ENCODE results near the gene CD2BP2. TPM values are rescaled to one million over a fixed set of nuclear protein-coding genes. Genes with fewer than 3 reads are reported as not detected.
A peak's percentile ranks its signal among the peaks of the same experiment; 100 is the strongest.

The CD2BP2 gene
- total and polyA plus RNA-seq, 2 of the 13 experiments (the other 11 are each of a cell fraction or from before 2014, with no cell fraction given) = 24.9 to 54.6 TPM

GRCh38 chr16:30355144-30355953 is at the start of gene CD2BP2 (continued):
- TF ChIP-seq MXD3 (CRISPR knock-in tag; IDR thresholded peaks at IDR 0.05) (0 out of 2 replicates have a peak, but pooled peaks have one; percentile 9), FOXO4 (CRISPR knock-in tag; conservative IDR thresholded peaks at IDR 0.05) (no peak), BHLHE40 (IDR thresholded peaks at IDR 0.05; ENCODE audit: low read length) (peak; percentile 94), NFYC (CRISPR knock-in tag; IDR thresholded peaks at IDR 0.05) (peak; percentile 68), FOSL1 (CRISPR knock-in tag; IDR thresholded peaks at IDR 0.05; ENCODE audit: borderline replicate concordance) (no peak), ZNF558 (CRISPR knock-in tag; IDR thresholded peaks at IDR 0.05; ENCODE audit: borderline replicate concordance) (peak; percentile 35; the same call in 1 of the 2 replicates), ZBTB39 (CRISPR knock-in tag; IDR thresholded peaks at IDR 0.05) (peak; percentile 71; the same call in 1 of the 2 replicates), CEBPB (IDR thresholded peaks at IDR 0.05; ENCODE audit: borderline replicate concordance, low read depth, low read length) (peak; percentile 32; the same call in 1 of the 2 replicates), ARID5B (CRISPR knock-in tag; IDR thresholded peaks at IDR 0.05) (no peak; the same call in 1 of the 2 replicates), ZNF564 (CRISPR knock-in tag; IDR thresholded peaks at IDR 0.05) (no peak; the same call in none of the 2 replicates), ZNF782 (CRISPR knock-in tag; IDR thresholded peaks at IDR 0.05; ENCODE audit: borderline replicate concordance) (peak; percentile 35; the same call in 1 of the 2 replicates), PRDM10 (CRISPR knock-in tag; IDR thresholded peaks at IDR 0.05; ENCODE audit: low read depth) (no peak; the same call in 1 of the 2 replicates), NR1H2 (CRISPR knock-in tag; IDR thresholded peaks at IDR 0.05; ENCODE audit: borderline replicate concordance, low read depth) (no peak)
